GM21786 (cell line): ENCODE results near the gene TAF3.

ENCODE experiments used
- ATAC-seq: cut with Tn5 transposase; IDR thresholded peaks from one replicate; pipeline ENCODE4 v1.9.1; 2021; ENCODE audit not compliant: unreplicated experiment

TAF3 gene

GRCh38 chr10:7872041-7872442, 53.7 kb downstream of the TAF3 start:
- no peak for ATAC-seq

GRCh38 chr10:7874864-7875263, 56.6 kb downstream of the TAF3 start:
- no peak for ATAC-seq

GRCh38 chr10:7876541-7877127, 58.3 kb downstream of the TAF3 start:
- no peak for ATAC-seq

- no peak for ATAC-seq
Observed at GRCh38 chr10:7881119-7881518, 62.8 kb downstream of the TAF3 start.

- ATAC-seq: no peak
Observed at GRCh38 chr10:7886056-7886455, 67.8 kb downstream of the TAF3 start.

- no peak for ATAC-seq
Observed at GRCh38 chr10:7887174-7887816, 69.0 kb downstream of the TAF3 start.

GRCh38 chr10:7889947-7890542, 71.7 kb downstream of the TAF3 start:
- ATAC-seq: no peak

- no peak for ATAC-seq
Observed at GRCh38 chr10:7890781-7891180, 72.5 kb downstream of the TAF3 start.

GRCh38 chr10:7891634-7892033, 73.3 kb downstream of the TAF3 start:
- no peak for ATAC-seq

GRCh38 chr10:7892146-7892545, 73.8 kb downstream of the TAF3 start:
- no peak for ATAC-seq

GRCh38 chr10:7895699-7896090, 77.4 kb downstream of the TAF3 start:
- ATAC-seq: no peak

- no peak for ATAC-seq
Observed at GRCh38 chr10:7896297-7896696, 78.0 kb downstream of the TAF3 start.

GRCh38 chr10:7901256-7901655, 83.0 kb downstream of the TAF3 start:
- no peak for ATAC-seq

GRCh38 chr10:7902413-7902812, 84.1 kb downstream of the TAF3 start:
- no peak for ATAC-seq

- no peak for ATAC-seq
Observed at GRCh38 chr10:7903851-7904250, 85.5 kb downstream of the TAF3 start.

GRCh38 chr10:7906128-7906527, 87.8 kb downstream of the TAF3 start:
- ATAC-seq: no peak

GRCh38 chr10:7908541-7909210, 90.4 kb downstream of the TAF3 start:
- no peak for ATAC-seq

GRCh38 chr10:7913126-7913872, 95.0 kb downstream of the TAF3 start:
- no peak for ATAC-seq

GRCh38 chr10:7915923-7916536, 97.7 kb downstream of the TAF3 start:
- ATAC-seq: no peak

GRCh38 chr10:7917736-7918135, 99.4 kb downstream of the TAF3 start:
- no peak for ATAC-seq

- ATAC-seq: no peak
Observed at GRCh38 chr10:7922707-7923106, 104.4 kb downstream of the TAF3 start.
